H1 (cell line): ENCODE measurements around the gene TXNIP. TPM values are rescaled to one million over a fixed set of nuclear protein-coding genes. Genes with fewer than 3 reads are reported as not detected.

Experiments
- CTCF ChIA-PET: fragments of 300-600 bp; sonication (Branson Sonifier 250); formaldehyde crosslinking; loops from one replicate; lab custom pipeline; 2021; ENCODE audit not compliant: partially characterized antibody; lab: Charles Lee
- POLR2A ChIA-PET: fragments of 300-600 bp; sonication (Branson Sonifier 250); formaldehyde crosslinking; loops from one replicate; lab custom pipeline; 2021; ENCODE audit warnings: inconsistent platforms; ENCODE audit not compliant: partially characterized antibody; lab: Charles Lee
- DNase-seq, 2 experiments: peaks; one replicate each; pipeline versions ENCODE4 v3.0.0 to v3.0.0-alpha.2; 2010 to 2022; ENCODE audit warnings: low spot score in 2 of 2, low read depth in 1 of 2, mixed read lengths in 1 of 2
- FAIRE-seq: peaks from 2 replicates; lab custom pipeline; 2011; peaks lifted over from hg19 to GRCh38; lab: Jason Lieb, UNC
- H2AFZ ChIP-seq: 2 replicates; pipeline ENCODE4 v1.8.1; 2012; ENCODE audit warnings: low read length, inconsistent platforms
- H2AK5ac ChIP-seq: 2 replicates; pipeline ENCODE4 v1.6.1; 2013; ENCODE audit warnings: low read depth, low read length
- H2BK120ac ChIP-seq: replicated peaks from 2 replicates; pipeline ENCODE3; 2013; ENCODE audit warnings: low read depth, low read length, inconsistent platforms
- H2BK12ac ChIP-seq: 2 replicates; pipeline ENCODE4 v1.6.1; 2013; ENCODE audit warnings: low read depth, low read length
- H2BK15ac ChIP-seq: 2 replicates; pipeline ENCODE4 v1.6.1; 2013; ENCODE audit warnings: low read length
- H2BK20ac ChIP-seq: 2 replicates; pipeline ENCODE4 v1.6.1; 2013; ENCODE audit warnings: low read length
- H2BK5ac ChIP-seq: 2 replicates; pipeline ENCODE4 v1.6.1; 2013; ENCODE audit warnings: low read depth, low read length
- H3K14ac ChIP-seq: 2 replicates; pipeline ENCODE4 v1.6.1; 2013; ENCODE audit warnings: inconsistent platforms; ENCODE audit not compliant: insufficient read length
- H3K18ac ChIP-seq: 2 replicates; pipeline ENCODE4 v1.6.1; 2013; ENCODE audit warnings: low read length; ENCODE audit errors: extremely low read depth
- H3K23ac ChIP-seq: 2 replicates; pipeline ENCODE4 v1.6.1; 2013; ENCODE audit warnings: inconsistent platforms; ENCODE audit not compliant: insufficient read length
- H3K23me2 ChIP-seq: 2 replicates; pipeline ENCODE4 v1.6.1; 2013; ENCODE audit warnings: low read depth, low read length
- H3K27ac ChIP-seq: 2 replicates; pipeline ENCODE4 v1.6.1; 2011; ENCODE audit warnings: low read depth, low read length, inconsistent platforms
- H3K27me3 ChIP-seq, 4 experiments: replicated peaks in 1 of 4; 1 replicate in 1 of 4; 2 replicates in 3 of 4; pipeline versions ENCODE4 v1.6.1 to v1.8.1; 2011 to 2013; ENCODE audit warnings: low read length in 3 of 4, mild to moderate bottlenecking in 3 of 4, inconsistent platforms in 2 of 4, mixed read lengths in 2 of 4, moderate library complexity in 1 of 4; ENCODE audit not compliant: control insufficient read depth in 3 of 4, insufficient read depth in 3 of 4; ENCODE audit errors: extremely low read depth in 1 of 4
- H3K36me3 ChIP-seq, 4 experiments: 2 replicates each; pipeline versions ENCODE4 v1.6.1 to v1.8.1; 2011 to 2013; ENCODE audit warnings: mild to moderate bottlenecking in 4 of 4, low read length in 3 of 4, moderate library complexity in 2 of 4, control low read depth in 1 of 4, inconsistent platforms in 1 of 4; ENCODE audit not compliant: insufficient read depth in 4 of 4, control insufficient read depth in 2 of 4
- H3K4ac ChIP-seq: replicated peaks from 2 replicates; pipeline ENCODE3; 2013; ENCODE audit warnings: low read length, low read depth, mixed read lengths, inconsistent platforms; ENCODE audit not compliant: insufficient read length
- H3K4me1 ChIP-seq, 4 experiments: replicated peaks in 1 of 4; 1 replicate in 1 of 4; 2 replicates in 3 of 4; pipeline versions ENCODE4 v1.6.1 to v1.8.1; 2011 to 2013; ENCODE audit warnings: low read length in 3 of 4, inconsistent platforms in 2 of 4, mixed read lengths in 1 of 4; ENCODE audit not compliant: insufficient read depth in 4 of 4, control insufficient read depth in 3 of 4
- H3K4me2 ChIP-seq, 2 experiments: 2 replicates each; pipeline versions ENCODE4 v1.6.1 to v1.8.1; 2011 to 2013; ENCODE audit warnings: low read depth in 2 of 2, low read length in 2 of 2, control low read depth in 1 of 2, inconsistent platforms in 1 of 2, mild to moderate bottlenecking in 1 of 2; ENCODE audit not compliant: insufficient read depth in 1 of 2
- H3K4me3 ChIP-seq, 4 experiments: fragments of 200-600, 300-600 bp in 1 of 4; sonication (generic), shearing (Covaris generic), sonication (Bioruptor Twin) in 1 of 4; 2 replicates each; pipeline versions ENCODE4 v1.5.1 to v1.8.1; 2011 to 2016; ENCODE audit warnings: low read length in 4 of 4, low read depth in 3 of 4, control low read depth in 2 of 4, inconsistent platforms in 2 of 4, mild to moderate bottlenecking in 2 of 4, mixed read lengths in 1 of 4, moderate library complexity in 1 of 4; ENCODE audit not compliant: insufficient read depth in 2 of 4; ENCODE audit errors: extremely low read depth in 1 of 4
- H3K56ac ChIP-seq: replicated peaks from 2 replicates; pipeline ENCODE3; 2013; ENCODE audit warnings: low read depth, mild to moderate bottlenecking, mixed read lengths, low read length, inconsistent platforms; ENCODE audit not compliant: insufficient read length
- H3K79me1 ChIP-seq: 2 replicates; pipeline ENCODE4 v1.6.1; 2013; ENCODE audit warnings: low read depth, low read length, control low read depth
- H3K79me2 ChIP-seq, 2 experiments: 2 replicates each; pipeline versions ENCODE4 v1.6.1 to v1.8.1; 2012 to 2013; ENCODE audit warnings: low read length in 2 of 2, mild to moderate bottlenecking in 2 of 2, inconsistent platforms in 1 of 2; ENCODE audit not compliant: insufficient read depth in 2 of 2, control insufficient read depth in 1 of 2
- H3K9ac ChIP-seq, 4 experiments: replicated peaks in 1 of 4; 1 replicate in 1 of 4; 2 replicates in 3 of 4; pipeline versions ENCODE4 v1.6.1 to v1.8.1; 2011 to 2013; ENCODE audit warnings: low read depth in 3 of 4, low read length in 3 of 4, control low read depth in 2 of 4, mild to moderate bottlenecking in 2 of 4, moderate library complexity in 2 of 4, inconsistent platforms in 1 of 4; ENCODE audit errors: extremely low read depth in 1 of 4
- H3K9me3 ChIP-seq, 2 experiments: 2 replicates each; pipeline versions ENCODE4 v1.6.1 to v1.8.1; 2012 to 2013; ENCODE audit warnings: mild to moderate bottlenecking in 2 of 2, moderate library complexity in 2 of 2, control low read depth in 1 of 2, inconsistent platforms in 1 of 2, low read depth in 1 of 2, low read length in 1 of 2, mixed read lengths in 1 of 2; ENCODE audit not compliant: insufficient read depth in 2 of 2
- H4K20me1 ChIP-seq, 2 experiments: replicated peaks in 1 of 2; 2 replicates each; pipeline versions ENCODE3 to v1.8.1; 2011 to 2013; ENCODE audit warnings: inconsistent platforms in 2 of 2, low read length in 2 of 2, mild to moderate bottlenecking in 1 of 2; ENCODE audit not compliant: insufficient read depth in 2 of 2, control insufficient read depth in 1 of 2
- H4K5ac ChIP-seq: 2 replicates; pipeline ENCODE4 v1.6.1; 2013; ENCODE audit warnings: low read length, low read depth, mixed read lengths, inconsistent platforms; ENCODE audit not compliant: insufficient read length
- H4K8ac ChIP-seq: 2 replicates; pipeline ENCODE4 v1.8.0; 2013; ENCODE audit warnings: mild to moderate bottlenecking, moderate library complexity, low read length, inconsistent platforms; ENCODE audit not compliant: insufficient read depth; ENCODE audit errors: extremely low read depth
- H4K91ac ChIP-seq: replicated peaks from 2 replicates; pipeline ENCODE3; 2013; ENCODE audit warnings: low read length, mixed read lengths, inconsistent platforms; ENCODE audit not compliant: insufficient read length
- EP300 ChIP-seq, 2 experiments: IDR thresholded peaks; 1 replicate in 1 of 2; 2 replicates in 1 of 2; pipeline ENCODE4 v1.6.1; 2011 to 2012; ENCODE audit warnings: low read depth in 2 of 2, low read length in 2 of 2, mild to moderate bottlenecking in 2 of 2, borderline replicate concordance in 1 of 2, inconsistent platforms in 1 of 2, moderate library complexity in 1 of 2
- FOSL1 ChIP-seq: IDR thresholded peaks from 2 replicates; pipeline ENCODE4 v1.6.1; 2011; ENCODE audit warnings: mild to moderate bottlenecking, low read depth, low read length, moderate library complexity; ENCODE audit not compliant: insufficient read depth
- KDM1A ChIP-seq: fragments of 200-600, 300-600 bp; sonication (generic); IDR thresholded peaks from 2 replicates; pipeline ENCODE4 v1.7.1; 2016; ENCODE audit warnings: mild to moderate bottlenecking, low read length, borderline replicate concordance
- SAP30 ChIP-seq: fragments of 300-600 bp; sonication (generic); IDR thresholded peaks from 2 replicates; pipeline ENCODE4 v1.7.1; 2012; ENCODE audit warnings: low read length, moderate library complexity, mild to moderate bottlenecking, inconsistent platforms; ENCODE audit not compliant: insufficient read depth, insufficient replicate concordance
- SUZ12 ChIP-seq: fragments of 200-600 bp; sonication (generic); IDR thresholded peaks from 2 replicates; pipeline ENCODE4 v1.6.1; 2012; ENCODE audit warnings: mild to moderate bottlenecking, inconsistent platforms, low read length, moderate library complexity, mixed read lengths
- WGBS, 2 experiments: shearing (Covaris generic) in 1 of 2; methylation state at CpG; one replicate each; pipeline versions ENCODE4 v1.1.6 to v1.1.7; 2013 to 2015; ENCODE audit warnings: low lambda C conversion rate in 2 of 2, mixed read lengths in 2 of 2, inconsistent platforms in 1 of 2, low coverage in 1 of 2, missing lambda C conversion rate in 1 of 2; ENCODE audit not compliant: insufficient replicate concordance in 2 of 2, insufficient coverage in 1 of 2, insufficient read length in 1 of 2; ENCODE audit errors: extremely low coverage in 1 of 2, missing lambda C conversion rate in 1 of 2; 5-methylcytosine and 5-hydroxymethylcytosine counted together
- polyA plus RNA-seq, 7 experiments: library from polyadenylated mRNA; depleted of rRNA in 3 of 7; stranded (reverse) in 5 of 7; unstranded in 2 of 7; fragments of >200 nt in 5 of 7; fragments of 200-250 nt in 2 of 7; gene quantifications; 1 replicate in 5 of 7; 2 replicates in 1 of 7; 4 replicates in 1 of 7; pipeline versions ENCODE4 v1.2.1 to v1.2.3, GENCODE V29; 2011 to 2013; ENCODE audit warnings: missing spikeins in 2 of 7, mixed read lengths in 2 of 7
- total RNA-seq: library from RNA; stranded (reverse); fragmentation: NEBNext Ultra II Directional; extraction: Animal tissue kit (Norgen Biotek cat#: 25700); gene quantifications from 2 replicates; pipeline ENCODE4 v1.2.1, GENCODE V29; 2021
- TF ChIP-seq, protein P1 (sequence below): IDR thresholded peaks from 2 replicates; pipeline ENCODE4 v1.6.1; 2012; ENCODE audit warnings: inconsistent platforms

The TXNIP gene
- total and polyA plus RNA-seq, 2 of the 8 experiments (the other 6 are each of a cell fraction or from before 2014, with no cell fraction given), result 12.3 to 56.8 TPM

DNA sequence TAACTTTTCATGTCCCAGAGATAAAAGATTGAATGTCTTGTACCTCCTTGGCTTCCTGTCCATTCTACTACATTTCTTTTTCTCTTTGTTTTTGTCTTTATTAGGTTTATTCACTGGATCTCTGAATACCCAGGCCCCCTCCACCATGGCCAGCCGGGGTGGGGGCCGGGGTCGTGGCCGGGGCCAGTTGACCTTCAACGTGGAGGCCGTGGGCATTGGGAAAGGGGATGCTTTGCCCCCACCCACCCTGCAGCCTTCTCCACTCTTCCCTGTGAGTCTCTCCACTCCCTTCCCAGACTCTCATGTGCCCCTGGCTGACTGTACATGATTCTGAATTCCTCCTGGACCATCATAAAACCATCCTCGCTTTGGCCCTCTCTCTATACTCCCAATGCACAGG lies 21.7 kb downstream of the TXNIP start:
- Histone ChIP-seq H3K27me3 (no peaks in the 10 kb centered on the region), H2BK5ac (no peak overlapping the region), H3K9me3 (no peaks in the 10 kb centered on the region), H2BK120ac (no peak overlapping the region), H3K14ac (no peak overlapping the region), H2BK20ac (no peak overlapping the region), H3K79me2 (no peaks in the 10 kb centered on the region), H2BK15ac (no peak overlapping the region), H3K27ac (no peak overlapping the region), H3K4me3 (no peak overlapping the region), H3K23ac (no peak overlapping the region), H4K5ac (no peak overlapping the region), H3K79me1 (no peaks in the 10 kb centered on the region), H2AK5ac (no peak overlapping the region), H3K4me2 (no peak overlapping the region), H3K56ac (no peak overlapping the region), H4K8ac (no peak overlapping the region), H4K91ac (no peak overlapping the region), H3K18ac (no peak overlapping the region), H2AFZ (no peak overlapping the region), H3K4ac (no peak overlapping the region), H3K4me1 (peaks cover 2 to 16% (median 12%) of the 10 kb centered on the region in 4 experiments; a peak in 5 of 7 replicates), H3K23me2 (peaks cover 3% of the 10 kb centered on the region; the same call in 1 of the 2 replicates), H4K20me1 (no peaks in the 10 kb centered on the region), H2BK12ac (no peak overlapping the region), H3K9ac (no peak overlapping the region), H3K36me3 (no peaks in the 10 kb centered on the region)
- POLR2A ChIA-PET, result interaction anchor here (1.0 to 1.2 kb wide), 2 partner anchors 16 to 18 kb away, joined by 3 read pairs; no protein-coding TSS in a partner anchor
- FAIRE-seq, result no peak
- CTCF ChIA-PET, result interaction anchor here (5.7 to 8.7 kb wide), 3 partner anchors 34 to 83 kb away, joined by 34 to 152 read pairs (median 58); no protein-coding TSS in a partner anchor
- WGBS, 2 experiments, result 100% methylated on average over 3 of the region's 7 CpGs; no CpG with 5 or more reads in 1 of the 2 experiments
- TF ChIP-seq SAP30 (no peak), KDM1A (no peak), SUZ12 (no peak), FOSL1 (no peak), EP300 (IDR thresholded peaks at IDR 0.05; ENCODE audit: borderline replicate concordance in 1 of 2, low read depth in 2 of 2, low read length in 2 of 2) (no peak)
- TF ChIP-seq, protein P1, sequence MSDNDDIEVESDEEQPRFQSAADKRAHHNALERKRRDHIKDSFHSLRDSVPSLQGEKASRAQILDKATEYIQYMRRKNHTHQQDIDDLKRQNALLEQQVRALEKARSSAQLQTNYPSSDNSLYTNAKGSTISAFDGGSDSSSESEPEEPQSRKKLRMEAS, result no peak
- no peak for DNase-seq
